ENCODE data around the gene CCDC32. TPM values are rescaled to one million over a fixed set of nuclear protein-coding genes. Genes with fewer than 3 reads are reported as not detected.

CCDC32 gene
- total and polyA plus RNA-seq, 2 of the 13 experiments (the other 11 are each of a cell fraction or from before 2014, with no cell fraction given), result 10.8 to 23.2 TPM

- TF ChIP-seq, protein P1, sequence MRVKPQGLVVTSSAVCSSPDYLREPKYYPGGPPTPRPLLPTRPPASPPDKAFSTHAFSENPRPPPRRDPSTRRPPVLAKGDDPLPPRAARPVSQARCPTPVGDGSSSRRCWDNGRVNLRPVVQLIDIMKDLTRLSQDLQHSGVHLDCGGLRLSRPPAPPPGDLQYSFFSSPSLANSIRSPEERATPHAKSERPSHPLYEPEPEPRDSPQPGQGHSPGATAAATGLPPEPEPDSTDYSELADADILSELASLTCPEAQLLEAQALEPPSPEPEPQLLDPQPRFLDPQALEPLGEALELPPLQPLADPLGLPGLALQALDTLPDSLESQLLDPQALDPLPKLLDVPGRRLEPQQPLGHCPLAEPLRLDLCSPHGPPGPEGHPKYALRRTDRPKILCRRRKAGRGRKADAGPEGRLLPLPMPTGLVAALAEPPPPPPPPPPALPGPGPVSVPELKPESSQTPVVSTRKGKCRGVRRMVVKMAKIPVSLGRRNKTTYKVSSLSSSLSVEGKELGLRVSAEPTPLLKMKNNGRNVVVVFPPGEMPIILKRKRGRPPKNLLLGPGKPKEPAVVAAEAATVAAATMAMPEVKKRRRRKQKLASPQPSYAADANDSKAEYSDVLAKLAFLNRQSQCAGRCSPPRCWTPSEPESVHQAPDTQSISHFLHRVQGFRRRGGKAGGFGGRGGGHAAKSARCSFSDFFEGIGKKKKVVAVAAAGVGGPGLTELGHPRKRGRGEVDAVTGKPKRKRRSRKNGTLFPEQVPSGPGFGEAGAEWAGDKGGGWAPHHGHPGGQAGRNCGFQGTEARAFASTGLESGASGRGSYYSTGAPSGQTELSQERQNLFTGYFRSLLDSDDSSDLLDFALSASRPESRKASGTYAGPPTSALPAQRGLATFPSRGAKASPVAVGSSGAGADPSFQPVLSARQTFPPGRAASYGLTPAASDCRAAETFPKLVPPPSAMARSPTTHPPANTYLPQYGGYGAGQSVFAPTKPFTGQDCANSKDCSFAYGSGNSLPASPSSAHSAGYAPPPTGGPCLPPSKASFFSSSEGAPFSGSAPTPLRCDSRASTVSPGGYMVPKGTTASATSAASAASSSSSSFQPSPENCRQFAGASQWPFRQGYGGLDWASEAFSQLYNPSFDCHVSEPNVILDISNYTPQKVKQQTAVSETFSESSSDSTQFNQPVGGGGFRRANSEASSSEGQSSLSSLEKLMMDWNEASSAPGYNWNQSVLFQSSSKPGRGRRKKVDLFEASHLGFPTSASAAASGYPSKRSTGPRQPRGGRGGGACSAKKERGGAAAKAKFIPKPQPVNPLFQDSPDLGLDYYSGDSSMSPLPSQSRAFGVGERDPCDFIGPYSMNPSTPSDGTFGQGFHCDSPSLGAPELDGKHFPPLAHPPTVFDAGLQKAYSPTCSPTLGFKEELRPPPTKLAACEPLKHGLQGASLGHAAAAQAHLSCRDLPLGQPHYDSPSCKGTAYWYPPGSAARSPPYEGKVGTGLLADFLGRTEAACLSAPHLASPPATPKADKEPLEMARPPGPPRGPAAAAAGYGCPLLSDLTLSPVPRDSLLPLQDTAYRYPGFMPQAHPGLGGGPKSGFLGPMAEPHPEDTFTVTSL (CRISPR knock-in tag; IDR thresholded peaks at IDR 0.05; ENCODE audit: borderline replicate concordance), result no peak
- TF ChIP-seq PPARG (CRISPR knock-in tag; conservative IDR thresholded peaks at IDR 0.05) (no peak), HHEX (CRISPR knock-in tag; IDR thresholded peaks at IDR 0.05) (no peak), HNRNPK (IDR thresholded peaks at IDR 0.05; ENCODE audit: low read depth, low read length, poor library complexity, severe bottlenecking) (no peak), ZNF550 (CRISPR knock-in tag; IDR thresholded peaks at IDR 0.05; ENCODE audit: borderline replicate concordance) (no peak), BORCS8-MEF2B (CRISPR knock-in tag; IDR thresholded peaks at IDR 0.05) (0 out of 2 replicates have a peak, but pooled peaks have one; percentile 29), ZNF577 (CRISPR knock-in tag; IDR thresholded peaks at IDR 0.05; ENCODE audit: borderline replicate concordance, low read depth) (no peak), ZNF747 (CRISPR knock-in tag; IDR thresholded peaks at IDR 0.05; ENCODE audit: borderline replicate concordance) (no peak), ZNF615 (CRISPR knock-in tag; IDR thresholded peaks at IDR 0.05; ENCODE audit: borderline replicate concordance) (no peak), GLI4 (CRISPR knock-in tag; IDR thresholded peaks at IDR 0.05; ENCODE audit: borderline replicate concordance) (no peak), SIN3B (IDR thresholded peaks at IDR 0.05; ENCODE audit: low read length) (no peak), ZNF710 (CRISPR knock-in tag; IDR thresholded peaks at IDR 0.05; ENCODE audit: borderline replicate concordance) (0 out of 2 replicates have a peak, but pooled peaks have one; percentile 35), ZNF292 (CRISPR knock-in tag; IDR thresholded peaks at IDR 0.05; ENCODE audit: borderline replicate concordance, low read depth) (peak; percentile 63; the same call in 1 of the 2 replicates), STAG1 (CRISPR knock-in tag; IDR thresholded peaks at IDR 0.05) (peak; percentile 60), IKZF4 (CRISPR knock-in tag; IDR thresholded peaks at IDR 0.05; ENCODE audit: borderline replicate concordance, low read depth, not compliant biosample characterization) (no peak), SUZ12 (IDR thresholded peaks at IDR 0.05; ENCODE audit: low read depth, low read length) (no peak), CBX5 (CRISPR knock-in tag; IDR thresholded peaks at IDR 0.05; ENCODE audit: borderline replicate concordance) (no peak), FOXK1 (CRISPR knock-in tag; IDR thresholded peaks at IDR 0.05; ENCODE audit: borderline replicate concordance, low read depth) (no peak), NR2F6 (IDR thresholded peaks at IDR 0.05) (no peak; the same call in 1 of the 2 replicates), NR2F6 (CRISPR knock-in tag; IDR thresholded peaks at IDR 0.05) (peak; percentile 57; the same call in 1 of the 2 replicates), SMAD9 (CRISPR knock-in tag; IDR thresholded peaks at IDR 0.05) (no peak), ISL2 (CRISPR knock-in tag; IDR thresholded peaks at IDR 0.05) (0 out of 2 replicates have a peak, but pooled peaks have one; percentile 23), KLF13 (CRISPR knock-in tag; IDR thresholded peaks at IDR 0.05) (no peak), ZNF496 (CRISPR knock-in tag; IDR thresholded peaks at IDR 0.05; ENCODE audit: insufficient replicate concordance) (no peak)
Measured at GRCh38 chr15:40506964-40507571, 57.8 kb downstream of the CCDC32 start (continued).
